ENCODE results near the gene ZBTB48.

- TF ChIP-seq CTCF (IDR thresholded peaks at IDR 0.05; ENCODE audit: low read depth, low read length) (no peak), MAX (IDR thresholded peaks at IDR 0.05; ENCODE audit: low read depth, low read length) (no peak), POLR2A (IDR thresholded peaks at IDR 0.05; ENCODE audit: extremely low read depth, insufficient read length) (no peak)
These were observed 45.5 kb upstream of the ZBTB48 start for GRCh38 chr1:6534248-6534822.

Measured in NB4 (cell line).